Activated naive CD4-positive, alpha-beta T cell treated with Interleukin-2 at 50 U/mL for 16 hours (primary cell): ENCODE results near the gene SSBP4.

ENCODE experiments used
- DNase-seq: peaks from one replicate; pipeline ENCODE4 v3.0.0-alpha.2; 2020

SSBP4 gene

DNA sequence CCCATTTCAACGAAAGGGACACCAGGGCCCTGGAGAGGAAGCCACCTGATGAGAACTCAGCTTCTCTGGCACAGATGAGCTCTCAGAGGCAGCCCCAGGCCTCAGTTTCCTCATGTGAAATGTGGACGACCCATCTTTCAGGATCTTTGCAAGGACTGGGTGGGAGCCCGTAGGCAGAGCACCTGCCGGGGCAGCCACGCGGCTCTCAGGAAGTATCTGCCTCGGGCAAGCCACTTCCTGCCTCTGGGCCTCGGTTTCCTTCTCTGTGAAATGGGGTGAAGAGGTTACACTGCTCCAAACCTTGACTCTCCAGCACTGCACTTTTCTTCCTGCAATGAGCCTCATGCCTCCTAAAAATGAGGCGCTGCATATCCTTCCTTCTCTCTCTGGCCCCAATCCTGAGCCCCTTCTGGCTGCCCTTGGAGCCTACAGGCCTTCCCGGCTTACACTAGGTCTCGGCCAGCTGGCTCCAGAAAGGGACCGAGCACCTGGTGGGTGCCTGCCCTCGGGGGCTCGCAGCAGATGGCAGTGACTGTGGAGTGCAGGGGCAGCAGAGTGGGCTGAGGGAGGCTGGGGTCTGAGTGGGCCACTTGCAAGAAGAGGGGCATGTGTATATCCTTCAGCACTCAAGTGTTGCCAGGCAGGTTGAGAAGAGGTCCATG is 3.5 kb downstream of the SSBP4 start:
- peak; percentile 45 for DNase-seq

DNA sequence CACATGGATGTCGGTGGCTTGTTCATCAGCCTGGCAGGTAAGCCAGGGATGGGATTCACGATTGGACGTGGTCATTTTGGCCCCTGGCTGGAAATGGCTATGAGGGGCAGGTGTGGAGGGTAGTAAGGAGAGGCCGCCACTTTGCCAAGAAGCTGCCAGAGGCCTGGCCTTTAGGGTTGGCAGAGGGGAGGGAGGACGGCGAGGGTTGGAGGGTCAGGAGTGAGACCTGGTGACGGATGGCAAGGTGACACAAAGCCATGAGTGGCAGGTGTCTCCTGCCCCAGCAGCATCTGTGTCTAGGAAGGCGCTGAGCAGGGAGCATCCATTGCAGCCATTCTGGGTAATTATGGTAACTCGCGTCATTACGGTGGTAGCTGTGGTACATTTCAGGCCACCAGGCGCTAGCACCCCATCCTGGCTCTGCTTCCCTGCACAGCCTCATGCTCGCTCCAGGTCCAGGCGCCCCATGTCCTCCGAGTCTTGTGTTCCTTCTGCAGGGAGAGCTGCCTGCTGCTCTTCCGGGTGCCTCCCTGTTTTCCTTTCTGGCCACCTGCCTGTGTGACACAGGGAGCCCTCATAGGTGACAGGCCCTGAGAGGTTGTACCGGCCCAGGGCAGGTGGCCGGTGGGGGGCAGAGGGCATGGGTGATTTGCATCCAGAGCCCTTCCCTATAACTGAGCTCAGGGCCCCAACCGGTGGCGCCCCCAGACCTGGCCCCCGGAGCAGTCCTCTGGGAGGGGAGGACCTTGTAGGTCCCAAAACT is 4.2 kb downstream of the SSBP4 start:
- no peak for DNase-seq

DNA sequence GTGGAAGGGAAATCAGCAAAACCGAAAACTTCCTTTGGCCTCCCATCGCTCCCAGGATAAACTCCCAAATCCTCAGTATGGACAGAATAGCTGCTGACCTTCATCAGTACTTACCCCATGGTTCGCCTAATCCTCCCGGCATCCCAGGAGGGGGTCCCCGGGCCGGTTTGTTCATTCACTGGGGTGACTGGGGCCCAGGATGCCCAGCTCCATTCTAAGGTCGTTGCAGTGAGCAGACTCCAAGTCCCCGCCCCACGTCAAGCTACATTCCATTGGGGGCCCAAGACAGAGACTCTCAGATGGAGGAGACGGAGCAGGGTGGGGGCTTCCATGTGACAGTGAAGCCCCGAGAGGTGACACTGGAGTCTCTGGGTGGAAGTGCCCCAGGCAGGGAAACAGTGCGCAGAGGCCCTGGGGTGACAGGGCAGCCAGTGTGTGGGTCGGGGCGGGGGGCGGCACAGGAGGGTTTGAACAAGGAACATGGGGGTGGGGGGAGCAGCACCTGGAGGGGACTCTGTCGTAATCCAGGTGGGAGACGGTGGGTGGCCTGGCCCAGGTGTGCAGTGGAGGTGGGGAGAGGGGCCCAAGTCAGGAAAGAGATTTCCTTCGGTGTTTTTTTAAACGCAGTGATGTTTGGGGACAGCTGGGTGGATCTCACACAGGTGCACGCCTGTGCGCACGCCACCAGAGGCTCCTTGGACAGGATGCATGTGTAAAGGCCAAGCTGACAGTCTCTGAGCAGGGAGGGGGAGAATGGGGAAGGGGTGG is 5.1 kb downstream of the SSBP4 start:
- no peak for DNase-seq

DNA sequence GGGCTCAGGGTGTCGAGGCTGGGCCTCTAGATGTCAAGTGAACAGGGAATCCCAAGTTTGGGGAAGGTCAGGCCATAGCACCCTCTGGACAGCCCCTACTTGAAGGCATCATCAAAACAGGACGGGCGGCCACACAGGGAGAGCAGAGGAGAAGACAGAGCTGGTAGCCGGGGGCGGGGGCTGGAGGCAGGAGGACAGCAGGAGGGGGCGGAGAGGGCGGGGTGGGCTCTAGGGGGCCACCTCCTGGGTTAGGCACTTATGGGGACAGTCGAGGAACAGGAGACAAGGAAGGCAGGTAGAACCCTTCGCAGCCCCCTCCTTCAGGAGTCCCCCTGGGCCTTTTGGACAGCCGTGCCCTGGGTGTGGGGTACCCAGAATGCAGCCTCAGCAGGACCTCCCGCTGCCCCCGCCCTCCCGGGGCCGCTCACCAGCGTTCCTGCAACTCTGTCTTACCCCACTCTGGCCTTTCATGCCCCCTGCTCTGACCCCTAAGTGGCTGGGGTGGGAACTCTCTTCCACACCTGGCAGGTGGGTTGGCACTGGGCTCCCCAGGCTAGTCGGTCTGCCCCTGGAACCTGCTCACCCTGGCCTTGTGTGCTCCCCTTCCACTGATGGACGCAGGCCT is 5.8 kb downstream of the SSBP4 start:
- no peak for DNase-seq

DNA sequence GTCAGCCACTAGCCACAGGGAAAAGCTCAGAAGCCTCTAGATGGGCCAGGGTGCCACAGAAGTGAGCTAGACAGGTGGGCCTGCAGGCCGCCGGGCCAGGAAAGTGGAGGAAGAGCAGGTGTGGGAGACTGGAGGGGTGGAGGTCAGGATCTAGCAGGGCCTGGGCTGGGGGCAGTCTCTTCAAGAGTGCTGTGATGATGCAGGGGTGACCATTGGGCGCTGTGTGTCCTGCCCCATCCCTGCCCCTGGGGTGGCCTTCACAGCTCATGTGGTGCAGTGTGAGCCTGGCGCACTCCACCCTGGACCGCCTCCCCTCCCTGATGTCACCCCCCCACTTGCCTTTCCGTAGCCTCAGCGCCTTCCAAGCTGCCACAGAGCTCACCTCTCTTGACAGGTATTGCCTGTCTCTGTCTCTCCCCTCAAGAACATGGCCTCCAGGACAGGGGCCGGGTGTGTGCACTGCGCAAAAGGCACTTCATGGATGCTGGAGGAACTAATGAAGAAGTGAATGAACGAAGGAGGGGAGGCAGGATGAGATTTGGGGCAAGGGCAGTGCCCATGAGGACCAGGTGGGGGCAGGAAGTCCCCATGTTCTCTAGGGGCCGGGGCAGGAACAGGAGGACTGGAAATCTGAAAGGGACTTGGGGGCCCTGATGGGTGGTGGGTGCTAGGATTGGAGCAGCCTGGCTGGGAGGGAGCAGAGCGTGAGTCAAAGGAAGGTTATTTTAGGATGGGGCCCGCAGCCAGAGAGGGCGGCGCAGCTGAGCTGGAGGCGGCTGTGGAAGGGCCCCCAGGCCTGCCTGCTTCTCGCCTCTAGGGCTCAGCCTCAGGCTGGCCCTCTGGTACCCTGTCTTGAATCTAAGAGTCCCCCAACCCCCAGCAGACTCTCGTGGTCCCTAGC is 6.6 kb downstream of the SSBP4 start:
- DNase-seq = no peak

DNA sequence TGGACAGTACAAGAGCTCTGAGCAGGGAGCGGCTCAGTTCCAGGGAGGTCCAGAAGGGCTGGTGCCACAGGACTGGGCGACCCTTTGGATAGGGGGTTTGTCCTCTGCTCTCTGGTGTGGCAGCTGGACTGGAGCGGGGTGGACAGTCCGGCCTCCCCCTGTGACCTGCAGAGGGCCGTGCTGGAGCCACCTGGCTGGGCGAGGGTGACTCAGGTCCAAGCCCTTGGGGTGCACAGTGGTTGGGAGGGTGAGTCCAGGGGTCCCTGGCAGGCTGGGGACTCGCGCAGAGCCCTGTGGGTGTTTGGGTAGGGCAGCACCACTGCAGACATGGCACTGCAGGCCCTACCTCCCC is 7.2 kb downstream of the SSBP4 start:
- DNase-seq = no peak

DNA sequence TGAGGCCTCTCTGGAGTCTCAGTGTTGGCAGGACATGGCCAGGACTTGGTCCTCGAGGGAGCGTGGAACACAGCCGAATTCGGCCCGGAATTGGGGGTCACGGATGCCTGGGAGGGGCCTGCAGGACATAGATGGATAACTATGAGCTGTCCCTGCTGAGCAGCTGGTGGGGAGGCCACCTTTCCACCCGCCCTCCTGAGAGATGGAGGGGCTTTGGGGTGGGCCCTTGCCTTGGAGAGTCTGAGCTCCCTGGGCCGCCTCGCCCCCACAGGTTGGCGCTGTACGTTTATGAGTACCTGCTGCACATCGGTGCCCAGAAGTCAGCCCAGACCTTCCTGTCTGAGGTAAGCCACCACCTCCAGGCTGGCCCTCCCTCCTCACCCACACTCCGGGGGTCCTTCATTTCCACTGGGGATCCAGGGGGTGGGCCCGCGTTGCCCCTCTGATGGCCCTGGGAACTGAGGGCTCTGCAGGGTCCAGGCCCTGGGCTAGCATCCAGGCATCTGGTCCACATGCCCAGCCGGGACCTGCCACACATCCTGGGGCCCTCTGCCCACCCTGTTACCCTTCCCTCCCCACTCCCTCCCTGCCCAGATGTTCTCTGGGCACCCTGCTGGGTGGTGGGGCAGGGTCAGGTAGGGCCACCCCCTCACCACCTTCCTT is 8.0 kb downstream of the SSBP4 start:
- DNase-seq = no peak

DNA sequence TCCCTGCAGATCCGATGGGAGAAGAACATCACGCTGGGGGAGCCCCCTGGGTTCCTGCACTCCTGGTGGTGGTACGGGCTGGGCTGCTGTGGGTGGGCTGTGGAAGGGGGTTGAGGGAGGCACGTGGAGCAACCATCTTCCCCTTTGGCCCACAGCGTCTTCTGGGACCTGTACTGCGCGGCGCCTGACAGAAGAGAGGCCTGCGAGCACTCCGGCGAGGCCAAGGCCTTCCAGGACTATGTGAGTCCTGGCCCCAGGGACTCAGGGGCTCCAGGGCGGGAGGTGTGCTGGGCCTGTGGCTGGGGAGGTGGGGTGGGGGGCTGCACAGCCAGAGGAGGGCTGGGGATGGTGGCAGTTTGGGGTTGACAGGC is 8.5 kb downstream of the SSBP4 start:
- DNase-seq = no peak

DNA sequence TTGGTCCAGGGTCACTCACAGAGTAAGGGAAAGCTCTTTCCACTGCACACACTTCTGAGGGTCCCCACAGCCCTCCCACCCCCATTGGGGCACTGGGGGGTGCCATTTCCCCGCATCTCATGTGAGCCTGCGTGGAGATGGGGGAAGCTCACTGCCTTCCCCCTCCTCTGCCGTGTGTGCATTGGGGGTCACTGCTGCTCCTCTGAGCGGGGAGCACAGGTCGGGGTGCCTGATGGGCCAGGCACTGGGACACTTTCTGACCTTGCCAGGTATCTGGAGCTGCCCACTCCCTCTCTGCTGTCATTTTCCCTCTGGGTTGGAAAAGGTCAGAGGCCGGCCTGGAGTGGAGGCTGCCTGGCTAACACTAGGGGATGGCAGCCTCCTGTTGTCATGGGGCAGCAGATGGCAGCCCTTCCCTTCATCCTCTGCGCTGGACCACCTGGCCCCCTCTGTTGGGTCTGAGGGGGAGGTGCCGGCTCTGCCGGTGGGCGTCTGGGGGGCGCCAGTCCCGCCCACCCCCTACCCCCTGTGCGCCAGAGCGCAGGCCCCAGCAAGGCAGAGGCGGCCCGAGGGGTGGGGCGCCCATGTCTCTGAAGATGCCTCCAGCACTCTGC is 9.1 kb downstream of the SSBP4 start:
- no peak for DNase-seq

DNA sequence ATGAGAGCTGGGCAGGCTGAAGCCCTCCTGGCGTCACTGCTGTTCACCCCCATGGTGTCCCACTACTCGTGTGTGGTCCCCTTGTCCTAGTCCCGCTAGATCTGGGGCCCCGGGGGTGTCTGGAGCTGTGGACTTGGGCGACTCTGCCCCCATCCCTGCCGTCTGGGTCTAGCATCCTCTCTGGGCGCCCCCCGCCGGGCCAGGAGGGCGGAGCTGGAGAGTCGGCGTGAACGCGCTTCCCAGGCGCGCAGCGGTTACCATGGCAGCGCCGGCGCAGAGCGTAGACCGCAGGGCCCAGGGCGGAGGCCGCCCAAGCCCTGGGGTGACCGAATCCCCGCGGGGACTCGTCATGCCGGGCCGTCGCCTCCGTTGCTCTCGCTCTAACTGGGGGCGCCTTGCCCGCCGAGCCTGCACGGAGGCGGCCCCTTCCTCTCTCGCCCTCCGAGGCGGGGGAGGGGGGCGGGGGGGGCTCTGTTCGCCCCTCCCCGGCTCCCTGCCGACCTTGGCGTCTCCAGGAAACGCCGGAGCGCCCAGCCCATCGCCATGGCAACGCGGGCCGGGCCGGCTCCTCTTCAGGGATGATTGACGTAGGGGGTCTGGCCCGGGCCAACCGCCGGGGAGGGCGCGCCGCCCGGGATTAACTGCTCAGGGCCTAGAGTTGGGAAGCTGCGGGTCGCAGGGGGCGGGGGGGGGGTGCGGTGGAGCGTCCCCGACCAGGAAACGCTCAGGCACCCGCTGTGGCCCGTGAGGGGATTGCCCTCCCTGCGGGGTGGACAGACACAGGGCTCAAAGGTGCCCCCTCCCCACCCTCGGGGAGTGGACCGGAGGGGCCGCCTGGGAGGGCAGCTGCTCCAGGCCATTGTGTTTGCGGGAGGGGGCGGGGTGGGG is 9.8 kb downstream of the SSBP4 start:
- peak; percentile 80 for DNase-seq

DNA sequence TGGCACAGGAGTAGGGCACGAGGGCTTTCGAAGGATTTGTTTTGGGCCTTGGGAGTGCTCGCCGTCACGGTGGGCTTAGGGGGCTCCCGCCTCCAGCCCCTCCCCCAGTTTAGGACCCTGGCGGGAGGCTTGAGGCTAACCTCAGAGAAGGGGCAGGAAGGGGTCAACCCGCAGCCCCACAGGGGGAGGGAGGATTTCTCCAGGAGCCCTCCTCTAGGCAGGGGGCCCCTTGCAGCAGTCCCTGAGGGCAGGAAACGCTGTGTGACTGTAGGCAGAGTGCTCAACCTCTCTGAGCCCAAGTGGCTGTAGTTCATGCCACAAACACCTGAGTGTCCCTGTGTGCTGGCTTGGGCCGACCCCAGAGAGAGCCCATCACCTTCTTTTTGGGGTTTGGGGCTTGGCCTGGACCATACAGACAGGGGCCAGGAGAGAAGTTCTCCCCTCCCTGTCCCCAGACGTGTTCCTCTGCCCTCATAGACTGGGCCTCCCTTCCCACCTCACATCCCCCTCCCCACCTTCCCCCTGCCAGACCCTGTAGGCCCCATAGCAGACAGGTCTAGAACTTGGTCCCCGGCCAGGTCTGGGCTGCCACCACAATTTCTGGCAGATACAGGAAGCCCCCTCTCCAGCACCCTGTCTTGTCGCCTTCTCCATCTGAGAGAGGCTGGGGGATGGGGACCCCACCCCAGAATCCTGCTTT is 10.7 kb downstream of the SSBP4 start:
- DNase-seq = no peak

DNA sequence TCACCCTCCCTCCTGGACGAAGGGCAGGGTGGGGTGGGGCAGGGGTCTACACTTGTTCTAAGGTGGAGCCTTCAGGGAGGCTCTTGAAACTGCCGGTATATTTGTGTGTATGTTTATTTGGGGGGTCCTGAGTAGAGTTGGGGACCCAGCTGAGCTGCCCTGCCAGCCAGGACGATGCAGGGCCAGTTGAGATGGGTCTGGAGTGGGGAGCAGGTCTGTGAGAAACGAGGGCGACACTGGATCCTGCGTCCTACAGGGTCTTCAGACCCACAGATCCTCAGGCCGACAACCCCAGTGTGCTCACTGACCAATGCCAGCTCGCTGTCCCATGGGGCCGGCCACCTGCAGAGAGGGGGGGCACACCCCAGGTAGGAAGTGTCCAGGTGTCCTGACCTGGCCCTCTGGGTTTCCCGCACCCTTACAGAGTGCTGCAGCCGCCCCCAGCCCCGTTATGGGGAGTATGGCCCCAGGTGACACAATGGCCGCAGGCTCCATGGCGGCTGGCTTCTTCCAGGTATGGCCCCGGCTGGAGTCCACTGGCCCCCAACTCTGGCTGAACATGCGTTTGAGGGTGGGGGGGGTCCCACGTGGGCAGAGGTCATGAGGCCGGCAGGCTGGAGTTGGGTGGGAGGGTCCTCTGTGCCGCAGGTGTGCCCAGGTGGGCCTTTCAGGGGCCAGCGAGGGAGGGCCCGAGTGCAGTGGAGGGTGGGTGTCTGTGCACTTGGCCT is 11.4 kb downstream of the SSBP4 start:
- no peak for DNase-seq

DNA sequence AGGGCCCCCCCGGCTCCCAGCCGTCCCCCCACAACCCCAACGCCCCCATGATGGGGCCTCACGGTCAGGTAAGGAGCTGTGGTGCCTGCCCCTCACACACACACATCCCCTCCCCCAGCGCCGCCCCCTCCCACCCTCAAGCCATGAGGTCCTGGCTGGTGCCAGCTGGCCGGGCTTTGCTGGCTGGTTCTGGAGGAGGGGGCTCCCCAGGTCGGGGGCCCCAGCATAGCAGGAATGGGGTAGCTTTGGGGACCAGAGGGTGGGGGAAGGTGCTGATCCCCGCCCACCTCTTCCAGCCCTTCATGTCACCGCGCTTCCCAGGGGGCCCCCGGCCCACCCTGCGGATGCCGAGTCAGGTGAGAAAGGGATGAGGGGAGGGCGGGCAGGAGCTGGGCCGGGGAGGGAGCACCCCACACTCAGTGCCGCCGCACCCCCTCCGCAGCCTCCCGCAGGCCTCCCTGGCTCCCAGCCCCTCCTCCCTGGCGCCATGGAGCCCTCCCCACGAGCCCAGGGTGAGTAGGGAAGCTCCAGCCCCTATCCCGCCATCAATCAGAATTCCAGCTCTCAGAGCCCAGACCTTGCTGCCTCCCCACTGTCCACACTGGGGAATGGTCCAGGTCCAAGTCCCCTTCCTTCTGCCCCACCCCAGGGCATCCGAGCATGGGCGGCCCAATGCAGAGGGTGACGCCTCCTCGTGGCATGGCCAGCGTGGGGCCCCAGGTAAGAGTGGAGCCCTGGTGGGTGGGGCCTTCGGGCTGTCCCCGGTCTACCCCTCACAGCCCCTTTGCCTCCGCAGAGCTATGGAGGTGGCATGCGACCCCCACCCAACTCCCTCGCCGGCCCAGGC is 12.4 kb downstream of the SSBP4 start:
- no peak for DNase-seq

DNA sequence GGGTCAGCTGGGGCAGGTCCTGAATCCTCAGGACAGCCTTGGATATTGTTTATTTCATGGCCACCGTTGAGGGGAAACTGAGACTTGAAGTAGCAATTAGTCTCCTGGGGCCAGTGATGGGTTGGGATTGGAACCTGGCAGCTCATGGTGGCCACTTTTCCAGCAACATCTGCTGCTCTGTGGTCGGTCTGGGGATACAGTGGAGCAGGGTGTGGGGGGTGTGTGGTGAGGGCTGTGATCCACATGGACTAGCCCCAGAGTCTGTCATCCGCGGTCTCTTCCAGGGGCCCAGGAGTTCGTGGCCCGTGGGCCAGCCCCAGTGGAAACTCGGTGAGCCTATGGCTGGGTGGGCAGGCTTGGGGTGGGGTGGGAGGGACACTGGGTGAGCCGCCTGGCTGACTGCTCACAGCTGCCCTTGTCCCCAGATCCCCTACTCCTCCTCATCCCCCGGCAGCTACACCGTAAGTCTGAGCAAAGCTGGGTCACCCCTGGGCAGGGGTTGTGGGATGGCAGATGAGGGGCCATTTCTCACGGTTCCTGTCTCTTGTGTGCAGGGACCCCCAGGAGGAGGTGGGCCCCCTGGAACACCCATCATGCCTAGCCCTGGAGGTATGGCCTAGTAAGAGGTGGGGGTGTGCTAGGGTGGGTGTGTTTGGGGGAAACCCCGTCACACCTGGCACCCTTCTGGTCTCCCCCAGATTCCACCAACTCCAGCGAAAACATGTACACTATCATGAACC is 13.2 kb downstream of the SSBP4 start:
- DNase-seq = no peak

DNA sequence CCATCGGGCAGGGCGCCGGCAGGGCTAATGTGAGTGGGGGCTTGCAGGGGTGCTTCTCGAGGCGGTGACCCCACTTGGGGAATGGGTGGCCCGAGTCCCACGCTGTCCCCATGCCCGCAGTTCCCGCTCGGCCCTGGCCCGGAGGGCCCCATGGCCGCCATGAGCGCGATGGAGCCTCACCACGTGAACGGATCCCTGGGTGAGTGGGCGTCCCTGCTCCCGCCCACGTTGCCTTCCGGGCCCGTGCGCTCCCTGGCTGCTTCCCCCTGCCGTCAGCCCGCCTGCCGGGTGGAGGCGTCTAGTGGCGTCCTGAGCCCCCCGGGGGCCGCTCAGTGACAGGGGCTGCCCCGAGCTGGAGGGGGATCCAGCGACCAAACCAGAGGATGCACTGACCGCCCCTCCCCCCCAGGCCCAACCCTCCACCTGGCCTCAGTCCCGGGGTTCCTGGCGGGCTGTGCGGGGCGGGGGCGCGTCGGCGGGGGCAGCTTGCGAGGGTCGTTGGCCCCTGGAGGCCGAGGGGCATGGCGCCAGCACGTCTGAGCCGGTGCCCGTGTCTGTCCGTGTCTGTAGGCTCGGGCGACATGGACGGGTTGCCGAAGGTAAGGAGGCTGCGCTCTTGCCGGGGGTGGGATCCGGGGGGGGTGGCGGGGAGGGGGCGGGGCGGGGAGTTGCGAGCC is 14.0 kb downstream of the SSBP4 start:
- DNase-seq = no peak

DNA sequence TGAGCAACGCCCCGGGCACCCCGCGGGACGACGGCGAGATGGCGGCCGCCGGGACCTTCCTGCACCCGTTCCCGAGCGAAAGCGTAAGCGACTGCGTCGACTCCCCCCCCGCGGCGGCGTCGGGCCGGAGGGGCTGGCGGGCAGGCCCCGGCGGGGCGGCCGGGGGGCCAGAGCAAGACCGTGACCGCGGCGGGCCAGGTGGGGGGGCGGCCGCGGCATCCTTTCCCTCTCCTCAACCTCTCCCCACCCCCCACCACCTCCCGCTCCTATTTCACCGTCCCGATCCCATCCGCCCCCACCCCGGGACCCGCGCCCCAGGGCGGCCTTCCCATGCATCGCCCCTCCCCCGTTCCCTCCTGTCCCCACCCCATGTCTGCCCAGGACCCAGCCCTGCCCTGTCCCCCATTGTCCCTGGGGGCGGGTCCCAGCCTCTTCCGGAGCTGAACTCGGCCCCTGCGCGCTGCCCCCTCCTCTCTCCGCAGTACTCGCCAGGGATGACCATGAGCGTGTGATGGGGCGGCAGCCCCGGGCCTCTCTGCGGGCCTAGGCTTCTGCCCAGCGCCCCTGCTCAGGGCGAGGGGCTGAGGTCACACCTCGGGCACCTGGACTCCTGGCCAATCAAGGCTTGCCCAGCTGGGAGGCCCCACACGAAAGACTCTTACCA is 14.7 kb downstream of the SSBP4 start:
- DNase-seq = no peak
